K562 (cell line): Measurements from ENCODE around the gene ACLY. TPM values are rescaled to one million over a fixed set of nuclear protein-coding genes. Genes with fewer than 3 reads are reported as not detected.
A peak's percentile ranks its signal among the peaks of the same experiment; 100 is the strongest.

Source experiments
- ATAC-seq: fragments of 200-7000 bp; cut with Tn5 transposase; 3 replicates; pipeline ENCODE4 v1.9.1; 2020; ENCODE audit warnings: moderate library complexity
- BruUV-seq: library from RNA; stranded (reverse); fragments of 400-500 nt; replicated peaks from 2 replicates; lab custom pipeline; 2021; lab: Mats Ljungman, UMichigan
- CTCF ChIA-PET: fragments of 300-600 bp; formaldehyde crosslinking; extraction: SDS; loops from one replicate; lab custom pipeline; 2021; ENCODE audit warnings: low intra/inter-chr PET ratio; lab: Yijun Ruan, JAX
- POLR2A ChIA-PET: fragments of 300-600, 350-650 bp; sonication (Branson Sonifier 250); formaldehyde crosslinking; extraction: SDS; loops from one replicate; lab custom pipeline; 2021; ENCODE audit warnings: antibody characterized with exemption, inconsistent platforms; lab: Yijun Ruan, JAX
- DNase-seq, 4 experiments: peaks; one replicate each; pipeline versions ENCODE4 v3.0.0 to v3.0.0-alpha.2; 2011 to 2018; ENCODE audit warnings: low spot score in 3 of 4, mixed read lengths in 3 of 4; ENCODE audit errors: extremely low read depth in 1 of 4
- FAIRE-seq: peaks from 2 replicates; lab custom pipeline; 2011; peaks lifted over from hg19 to GRCh38; lab: Jason Lieb, UNC
- H2AFZ ChIP-seq: 2 replicates; pipeline ENCODE4 v1.6.0; 2011; ENCODE audit warnings: low read depth, low read length, control low read depth, inconsistent platforms
- H3K27ac ChIP-seq: fragments of 200-600 bp; 3 replicates; pipeline ENCODE4 v1.8.0; 2011; ENCODE audit warnings: low read depth, mild to moderate bottlenecking, control low read depth, inconsistent platforms, low read length, moderate library complexity, mixed read lengths; ENCODE audit errors: extremely low read depth
- H3K27me3 ChIP-seq, 2 experiments: fragments of 300-600 bp in 1 of 2; 2 replicates in 1 of 2; 3 replicates in 1 of 2; pipeline versions ENCODE4 v1.6.0 to v1.8.0; 2011; ENCODE audit warnings: inconsistent platforms in 2 of 2, low read length in 2 of 2, mild to moderate bottlenecking in 1 of 2, mixed read lengths in 1 of 2, moderate library complexity in 1 of 2; ENCODE audit not compliant: control insufficient read depth in 2 of 2, insufficient read depth in 2 of 2
- H3K36me3 ChIP-seq: fragments of 300-600 bp; 3 replicates; pipeline ENCODE4 v1.8.0; 2011; ENCODE audit warnings: mild to moderate bottlenecking, low read length, inconsistent platforms; ENCODE audit not compliant: control insufficient read depth, insufficient read depth
- H3K4me1 ChIP-seq, 2 experiments: fragments of 200-600 bp in 1 of 2; replicated peaks in 1 of 2; 2 replicates in 1 of 2; 3 replicates in 1 of 2; pipeline versions ENCODE4 v1.5.1 to v1.8.0; 2011; ENCODE audit warnings: inconsistent platforms in 2 of 2, low read length in 2 of 2, mild to moderate bottlenecking in 1 of 2, mixed read lengths in 1 of 2, moderate library complexity in 1 of 2; ENCODE audit not compliant: control insufficient read depth in 2 of 2, insufficient read depth in 2 of 2
- H3K4me2 ChIP-seq: 2 replicates; pipeline ENCODE4 v1.6.1; 2011; ENCODE audit warnings: low read length, control low read depth, inconsistent platforms, mixed read lengths; ENCODE audit not compliant: insufficient read depth
- H3K4me3 ChIP-seq: fragments of 200-600 bp; sonication (generic), shearing (Covaris generic); 2 replicates; pipeline ENCODE4 v1.5.1; 2016; ENCODE audit warnings: control low read depth, inconsistent platforms
- H3K79me2 ChIP-seq: fragments of 200-600 bp; 3 replicates; pipeline ENCODE4 v1.8.0; 2011; ENCODE audit warnings: low read length, inconsistent platforms; ENCODE audit not compliant: control insufficient read depth, insufficient read depth
- H3K9ac ChIP-seq, 2 experiments: 2 replicates each; pipeline versions ENCODE4 v1.6.0 to v1.6.1; 2011; ENCODE audit warnings: low read depth in 2 of 2, low read length in 2 of 2, control low read depth in 1 of 2, inconsistent platforms in 1 of 2, mild to moderate bottlenecking in 1 of 2, mixed read lengths in 1 of 2; ENCODE audit not compliant: insufficient read depth in 1 of 2
- H3K9me1 ChIP-seq: one replicate; pipeline ENCODE4 v1.6.0; 2011; ENCODE audit warnings: inconsistent platforms, mild to moderate bottlenecking, low read length, moderate library complexity; ENCODE audit not compliant: control insufficient read depth, insufficient read depth
- H3K9me3 ChIP-seq: replicated peaks from 2 replicates; pipeline ENCODE4 v1.5.1; 2011; ENCODE audit warnings: low read depth, low read length, inconsistent platforms; ENCODE audit not compliant: control insufficient read depth, insufficient read depth
- H4K20me1 ChIP-seq: replicated peaks from 2 replicates; pipeline ENCODE4 v1.6.1; 2011; ENCODE audit warnings: low read length, inconsistent platforms, mixed read lengths; ENCODE audit not compliant: control insufficient read depth, insufficient read depth
- EGR1 ChIP-seq: fragments of 450-650 bp; conservative IDR thresholded peaks from 2 replicates; pipeline ENCODE4 v1.6.1; 2017; ENCODE audit warnings: mild to moderate bottlenecking
- KDM1A ChIP-seq, 2 experiments: fragments of 450-650 bp; IDR thresholded peaks; 2 replicates each; pipeline ENCODE4 v1.6.1; 2016; ENCODE audit warnings: mild to moderate bottlenecking in 2 of 2
- NFRKB ChIP-seq: fragments of 450-650 bp; IDR thresholded peaks from 2 replicates; pipeline ENCODE4 v1.6.1; 2016; ENCODE audit warnings: low read depth
- RBFOX2 ChIP-seq: fragments of 200-400 bp; formaldehyde crosslinking; IDR thresholded peaks from 2 replicates; pipeline ENCODE4 v1.6.1; 2017; ENCODE audit warnings: low read depth, mild to moderate bottlenecking, low read length, moderate library complexity
- RCOR1 ChIP-seq, 2 experiments: IDR thresholded peaks; 2 replicates each; pipeline ENCODE4 v1.6.1; 2012; ENCODE audit warnings: low read depth in 2 of 2, low read length in 2 of 2, borderline replicate concordance in 1 of 2, improper control_type of control experiment in 1 of 2
- WGBS: fragments of 100-300 bp; shearing (Covaris generic); methylation state at CpG from one replicate; pipeline ENCODE4 v1.1.6; 2016; ENCODE audit warnings: low coverage, mixed read lengths; ENCODE audit not compliant: insufficient coverage; ENCODE audit errors: missing lambda C conversion rate; 5-methylcytosine and 5-hydroxymethylcytosine counted together
- in situ Hi-C: fragments of 300-500 bp; cut with MboI; formaldehyde crosslinking; loops from 4 replicates; pipeline ENCODE4 v1.15.0; 2018; ENCODE audit warnings: inconsistent platforms, mixed read lengths
- intact Hi-C: fragments of 100-400 bp; cut with micrococcal nuclease; formaldehyde crosslinking; loops from 2 replicates; pipeline ENCODE4 v1.14.2; 2022
- polyA plus RNA-seq, 8 experiments: library from polyadenylated mRNA; depleted of rRNA in 4 of 8; stranded (reverse) in 5 of 8; unstranded in 3 of 8; fragments of >200 nt; fragmentation: Nextera tagmentation in 2 of 8; fragmentation: Illumina TruSeq in 1 of 8; extraction: Ambion mirVana in 2 of 8; extraction: Trizol in 1 of 8; gene quantifications; 2 replicates each; pipeline versions ENCODE4 v1.2.1 to v1.2.3, GENCODE V29; 2011 to 2014; ENCODE audit warnings: inconsistent platforms in 1 of 8, missing spikeins in 1 of 8
- total RNA-seq, 7 experiments: library from RNA; depleted of rRNA in 6 of 7; stranded (reverse); fragments of >200 nt in 6 of 7; fragmentation: Illumina TruSeq in 2 of 7; extraction: Trizol in 2 of 7; gene quantifications; 2 replicates each; pipeline versions ENCODE4 v1.2.1 to v1.2.3, GENCODE V29; 2011 to 2021; ENCODE audit warnings: low replicate concordance in 1 of 7

Gene ACLY
- total and polyA plus RNA-seq, 9 of the 15 experiments (the other 6 are each of a cell fraction or from before 2014, with no cell fraction given) = 42.9 to 280 (median 125) TPM

DNA sequence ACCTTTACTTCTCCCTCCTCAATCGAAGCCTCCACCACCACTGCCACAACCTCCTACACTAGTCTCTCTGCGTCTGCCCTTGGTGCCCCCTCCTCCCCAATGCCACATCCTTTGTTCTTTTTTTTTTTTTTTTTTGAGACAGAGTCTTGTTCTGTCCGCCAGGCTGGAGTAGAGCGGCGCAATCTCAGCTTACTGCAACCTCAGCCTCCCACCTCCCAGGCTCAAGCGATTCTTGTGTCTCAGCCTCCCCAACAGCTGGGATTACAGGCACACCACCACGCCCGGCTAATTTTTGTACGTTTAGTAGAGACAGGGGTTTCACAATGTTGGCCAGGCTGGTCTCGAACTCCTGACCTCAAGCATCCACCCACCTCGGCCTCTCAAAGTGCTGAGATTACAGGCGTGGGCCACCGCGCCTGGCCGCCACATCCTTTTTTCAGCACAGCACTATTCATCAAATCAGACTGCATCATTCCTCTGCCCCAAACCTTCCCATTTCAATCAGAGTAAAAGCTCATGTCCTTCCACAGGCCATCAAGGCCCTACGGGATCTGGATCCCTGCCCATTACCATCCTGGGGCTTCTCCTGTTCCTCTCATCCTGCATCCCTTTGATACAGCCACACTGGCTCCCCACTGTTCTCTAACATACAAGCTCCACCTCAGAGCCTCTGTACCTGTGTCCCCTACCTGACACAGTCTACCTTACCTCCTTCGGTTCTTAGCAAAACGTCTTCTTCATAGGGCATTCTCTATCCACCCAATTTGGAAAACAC is 55.5 kb downstream of the ACLY start:
- no peak for ATAC-seq
- in situ Hi-C loops (no loop called here), intact Hi-C loops (no loop called here)
- 42% methylated on average over 16 of the region's 18 CpGs for WGBS
- H3K36me3 ChIP-seq = peaks cover 15% of the 10 kb centered on the region
- H3K4me2 ChIP-seq = peak overlapping the region; percentile 79
- CTCF ChIA-PET = no interaction called here
- H3K79me2 ChIP-seq = peaks cover 59% of the 10 kb centered on the region
- H2AFZ ChIP-seq = no peak overlapping the region
- peaks cover 26% of the 10 kb centered on the region; the same call in 1 of the 2 replicates for H4K20me1 ChIP-seq
- H3K9me3 ChIP-seq = no peaks in the 10 kb centered on the region
- no peaks in the 10 kb centered on the region for H3K9me1 ChIP-seq
- no peaks in the 10 kb centered on the region for H3K27me3 ChIP-seq
- H3K4me1 ChIP-seq = peaks cover 12 to 25% of the 10 kb centered on the region in 2 experiments
- no peak for DNase-seq
- POLR2A ChIA-PET = interaction anchor here (0.5 to 2.3 kb wide), 5 partner anchors 10 to 74 kb away, joined by 3 to 10 read pairs (median 3); no protein-coding TSS in a partner anchor
- BruUV-seq = no TSS peak
- H3K4me3 ChIP-seq = peak overlapping the region; percentile 96; the same call in 1 of the 2 replicates
- peak overlapping the region; percentile 77 to 91; a peak in 2 of 4 replicates for H3K9ac ChIP-seq
- H3K27ac ChIP-seq = no peak overlapping the region
- no peak for FAIRE-seq
- TF ChIP-seq NFRKB = no peak
- 0 out of 4 replicates have a peak, but pooled peaks of 1 of the 2 experiments have one; percentile 11 for TF ChIP-seq RCOR1 (IDR thresholded peaks at IDR 0.05; ENCODE audit: borderline replicate concordance in 1 of 2, low read depth in 2 of 2, low read length in 2 of 2)
- TF ChIP-seq KDM1A (IDR thresholded peaks at IDR 0.05) = peak; percentile 88 to 89; a peak in 3 of 4 replicates
- peak; percentile 67 for TF ChIP-seq EGR1
- TF ChIP-seq RBFOX2 = 0 out of 2 replicates have a peak, but pooled peaks have one; percentile 52
